ENCODE measurements around the gene ELMO1.
A peak's percentile ranks its signal among the peaks of the same experiment; 100 is the strongest.

Gene ELMO1

DNA sequence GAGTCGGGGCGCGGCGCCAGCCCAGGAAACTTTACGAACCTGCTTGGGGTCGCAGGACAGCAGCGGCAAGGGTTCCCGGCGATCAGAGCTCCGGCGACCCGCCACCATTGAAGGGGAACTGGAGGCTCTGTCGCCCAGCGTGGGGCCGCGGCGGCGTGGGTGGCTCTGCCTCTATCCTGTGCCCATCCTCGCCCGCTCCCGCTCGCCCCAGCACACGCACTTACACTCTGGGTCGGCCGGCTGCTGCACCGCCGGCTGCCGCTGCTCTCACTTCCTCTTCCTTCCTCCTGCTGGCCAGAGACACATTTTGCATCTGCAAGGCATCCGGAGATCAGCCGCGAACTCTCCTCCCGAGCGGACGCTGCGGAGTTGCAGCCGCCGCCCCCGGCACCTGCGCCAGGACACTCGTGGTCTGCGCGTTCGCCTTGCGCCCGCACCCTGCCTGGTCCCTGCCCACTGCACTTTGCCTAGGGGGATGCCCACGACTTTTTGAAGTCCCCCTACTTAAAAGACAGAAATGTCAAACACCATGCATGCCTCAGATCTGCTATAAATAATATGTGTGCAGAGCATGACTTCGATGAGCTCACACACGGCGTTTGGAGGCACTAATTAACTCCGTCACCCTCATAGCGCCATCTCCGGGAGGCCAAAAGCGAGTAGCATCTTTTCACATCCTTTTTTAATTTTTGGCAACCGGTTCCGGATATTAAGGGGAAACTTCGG is at the start of gene ELMO1:
Gene ELMO1 (minus strand): TSS at position 229 of the 726 bp plus-strand sequence. CDS start 106,174 bp downstream, outside the sequence.
- Mint-ChIP-seq H3K4me3 (peak within 1 kb of the TSS; percentile 94), H3K27me3 (no peaks in the 10 kb centered on the region), H3K4me1 (ENCODE audit: low read depth) (peaks cover 49% of the 10 kb centered on the region)

GRCh38 chr7:37497576-37497975 is 48.9 kb upstream of the ELMO1 start:
- Mint-ChIP-seq H3K27ac (no peak overlapping the region), H3K9me3 (no peaks in the 10 kb centered on the region), H3K36me3 (ENCODE audit: low read depth) (no peaks in the 10 kb centered on the region), H3K4me3 (no peak overlapping the region), H3K27me3 (no peaks in the 10 kb centered on the region), H3K4me1 (ENCODE audit: low read depth) (peaks cover 11% of the 10 kb centered on the region)

More for the DNA sequence above, at the start of gene ELMO1:
- peak within 1 kb of the TSS; percentile 97 for H3K27ac Mint-ChIP-seq
- H3K36me3 Mint-ChIP-seq (ENCODE audit: low read depth) = peaks cover 10% of the 10 kb centered on the region
- H3K9me3 Mint-ChIP-seq = no peaks in the 10 kb centered on the region

DNA sequence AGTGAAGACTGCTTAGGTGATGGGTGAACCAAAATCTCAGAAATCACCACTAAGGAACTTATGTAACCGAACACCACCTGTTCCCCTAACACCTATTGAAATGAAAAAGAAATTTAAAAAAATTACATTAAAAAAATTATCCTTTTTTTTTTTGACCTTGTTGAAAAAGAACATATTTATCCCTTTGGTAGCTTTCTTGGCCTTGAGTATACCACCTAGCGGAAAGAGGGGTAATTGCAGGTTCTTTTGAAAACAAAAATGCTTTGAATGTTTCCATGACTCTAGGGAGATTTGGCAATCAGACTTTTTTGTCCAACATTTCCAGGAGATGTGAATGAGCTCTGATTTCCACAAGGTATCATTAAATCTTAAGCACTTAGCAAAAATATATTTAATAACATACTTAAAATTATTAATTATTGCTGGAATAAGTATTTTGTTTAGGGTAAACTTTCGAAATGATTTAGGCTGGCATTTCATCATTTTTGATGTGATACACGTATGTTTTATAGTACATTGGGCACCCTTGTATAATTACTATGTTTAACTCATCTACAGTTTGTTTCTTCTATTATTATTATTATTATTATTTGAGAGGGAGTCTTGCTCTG is 47.0 kb upstream of the ELMO1 start:
- Mint-ChIP-seq H3K36me3 (ENCODE audit: low read depth) (no peaks in the 10 kb centered on the region), H3K4me3 (no peak overlapping the region), H3K27me3 (no peaks in the 10 kb centered on the region), H3K9me3 (no peaks in the 10 kb centered on the region), H3K4me1 (ENCODE audit: low read depth) (peaks cover 11% of the 10 kb centered on the region), H3K27ac (no peak overlapping the region)

DNA sequence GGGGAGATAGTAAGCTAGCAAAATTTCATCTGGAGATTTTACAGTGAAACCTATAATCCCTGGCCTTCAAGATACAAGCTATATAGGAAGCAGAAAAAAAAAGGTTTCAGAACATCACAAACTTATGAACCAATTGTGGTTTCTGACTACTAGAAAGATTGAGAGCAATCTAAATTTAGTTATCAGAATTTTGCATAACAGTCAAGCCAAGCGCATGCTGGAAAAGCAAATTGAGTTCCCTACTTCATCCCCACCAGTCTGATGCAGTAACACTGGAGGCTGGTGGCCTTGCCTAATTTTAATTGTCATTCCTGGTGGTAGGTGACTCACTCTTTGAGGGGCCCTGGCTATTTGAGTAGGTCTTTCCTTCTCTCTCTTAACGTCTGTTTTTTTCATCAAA is 46.3 kb upstream of the ELMO1 start:
- Mint-ChIP-seq H3K36me3 (ENCODE audit: low read depth) (no peaks in the 10 kb centered on the region), H3K4me1 (ENCODE audit: low read depth) (peaks cover 11% of the 10 kb centered on the region), H3K4me3 (no peak overlapping the region), H3K27ac (no peak overlapping the region), H3K9me3 (no peaks in the 10 kb centered on the region), H3K27me3 (no peaks in the 10 kb centered on the region)

DNA sequence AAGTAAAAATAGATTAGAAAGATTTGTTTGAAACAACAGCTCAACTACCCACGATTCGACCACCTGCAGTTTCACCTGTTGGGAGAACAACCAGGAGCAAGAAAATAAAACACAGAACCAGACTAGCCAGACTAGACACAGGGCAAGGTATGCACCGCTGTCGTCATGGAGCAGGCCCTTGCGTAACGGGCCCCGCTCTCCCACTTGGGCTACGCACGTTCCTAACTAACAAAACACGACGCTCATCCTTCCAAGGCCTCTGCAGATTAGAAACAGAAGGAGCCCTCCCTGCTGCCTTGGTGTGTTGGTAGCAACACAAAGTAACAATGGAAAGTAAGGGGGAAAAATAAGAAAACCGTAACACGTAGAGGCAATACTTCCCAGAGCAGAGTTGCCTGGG is 45.1 kb upstream of the ELMO1 start:
- Mint-ChIP-seq H3K27ac (no peak overlapping the region), H3K4me3 (no peak overlapping the region), H3K4me1 (ENCODE audit: low read depth) (peaks cover 11% of the 10 kb centered on the region), H3K9me3 (no peaks in the 10 kb centered on the region), H3K27me3 (no peaks in the 10 kb centered on the region), H3K36me3 (ENCODE audit: low read depth) (no peaks in the 10 kb centered on the region)

DNA sequence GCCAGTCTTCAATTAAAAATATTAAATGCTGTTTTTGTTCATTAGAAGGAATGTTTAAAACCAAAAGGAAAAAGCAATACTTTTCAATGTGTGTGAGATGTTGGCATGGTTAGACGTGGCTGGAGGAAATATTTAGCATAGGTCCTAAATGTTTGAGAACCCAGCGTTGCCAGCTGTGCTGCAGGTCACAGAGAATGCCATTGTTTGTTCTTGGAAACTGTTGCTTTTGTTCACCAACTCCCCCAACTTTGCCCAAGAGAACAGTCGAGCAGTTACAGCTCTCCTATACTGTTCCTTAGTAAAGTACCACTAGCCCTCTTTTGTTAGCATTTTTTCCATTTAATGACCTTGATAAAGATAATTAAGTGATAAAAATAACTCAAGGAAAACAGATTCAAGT is 44.5 kb upstream of the ELMO1 start:
- H3K27ac Mint-ChIP-seq = no peak overlapping the region
- H3K4me3 Mint-ChIP-seq = no peak overlapping the region
- peaks cover 11% of the 10 kb centered on the region for H3K4me1 Mint-ChIP-seq (ENCODE audit: low read depth)
- no peaks in the 10 kb centered on the region for H3K27me3 Mint-ChIP-seq
- H3K9me3 Mint-ChIP-seq = peaks cover 4% of the 10 kb centered on the region
- H3K36me3 Mint-ChIP-seq (ENCODE audit: low read depth) = no peaks in the 10 kb centered on the region

DNA sequence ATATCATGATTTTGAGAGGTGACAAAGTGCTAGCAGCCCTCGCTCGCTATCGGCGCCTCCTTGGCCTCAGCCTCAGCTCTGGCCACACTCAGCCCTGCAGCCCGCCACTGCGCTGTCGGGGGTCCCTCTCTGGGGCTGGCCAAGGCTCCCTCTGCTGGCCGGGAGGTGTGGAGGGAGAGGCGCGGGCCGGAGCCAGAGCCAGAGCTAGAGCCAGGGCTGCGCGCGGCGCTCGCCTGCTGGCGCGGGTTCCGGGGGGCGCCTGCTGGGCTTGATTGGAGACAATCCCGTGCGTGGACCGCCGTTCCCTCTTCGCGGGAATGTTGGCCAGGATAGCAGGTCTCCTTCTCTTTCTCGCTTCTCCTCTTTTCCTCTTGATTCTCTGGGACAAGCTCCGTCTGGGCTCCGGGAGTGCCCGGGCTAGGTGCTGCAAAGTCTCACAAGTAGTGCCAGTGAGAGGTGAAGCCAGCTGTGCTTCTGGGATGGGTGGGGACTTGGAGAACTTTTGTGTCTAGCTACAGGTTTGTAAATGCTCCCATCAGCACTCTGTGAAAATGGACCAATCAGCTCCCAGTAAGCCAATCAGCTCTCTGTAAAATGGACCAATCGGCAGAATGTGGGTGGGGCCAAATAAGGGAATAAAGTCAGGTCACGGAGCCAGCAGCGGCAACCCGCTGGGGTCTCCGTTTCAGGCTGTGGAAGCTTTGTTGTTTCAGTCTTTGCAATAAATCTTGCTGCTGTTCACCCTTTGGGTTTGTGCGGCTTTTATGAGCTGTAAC is 43.4 kb upstream of the ELMO1 start:
- Mint-ChIP-seq H3K4me1 (ENCODE audit: low read depth) (peaks cover 11% of the 10 kb centered on the region), H3K27me3 (no peaks in the 10 kb centered on the region), H3K4me3 (no peak overlapping the region), H3K9me3 (peaks cover 6% of the 10 kb centered on the region), H3K36me3 (ENCODE audit: low read depth) (no peaks in the 10 kb centered on the region), H3K27ac (no peak overlapping the region)

- Mint-ChIP-seq H3K27ac (no peak overlapping the region), H3K4me1 (ENCODE audit: low read depth) (peaks cover 4% of the 10 kb centered on the region), H3K4me3 (no peak overlapping the region), H3K36me3 (ENCODE audit: low read depth) (no peaks in the 10 kb centered on the region), H3K9me3 (peaks cover 6% of the 10 kb centered on the region), H3K27me3 (peaks cover 3% of the 10 kb centered on the region)
Observed at GRCh38 chr7:37489703-37490102, 41.0 kb upstream of the ELMO1 start.

- Mint-ChIP-seq H3K4me1 (ENCODE audit: low read depth) (no peaks in the 10 kb centered on the region), H3K27ac (no peak overlapping the region), H3K9me3 (peaks cover 6% of the 10 kb centered on the region), H3K36me3 (ENCODE audit: low read depth) (no peaks in the 10 kb centered on the region), H3K4me3 (no peak overlapping the region), H3K27me3 (peaks cover 3% of the 10 kb centered on the region)
Observed at GRCh38 chr7:37488163-37488764, 39.6 kb upstream of the ELMO1 start.

DNA sequence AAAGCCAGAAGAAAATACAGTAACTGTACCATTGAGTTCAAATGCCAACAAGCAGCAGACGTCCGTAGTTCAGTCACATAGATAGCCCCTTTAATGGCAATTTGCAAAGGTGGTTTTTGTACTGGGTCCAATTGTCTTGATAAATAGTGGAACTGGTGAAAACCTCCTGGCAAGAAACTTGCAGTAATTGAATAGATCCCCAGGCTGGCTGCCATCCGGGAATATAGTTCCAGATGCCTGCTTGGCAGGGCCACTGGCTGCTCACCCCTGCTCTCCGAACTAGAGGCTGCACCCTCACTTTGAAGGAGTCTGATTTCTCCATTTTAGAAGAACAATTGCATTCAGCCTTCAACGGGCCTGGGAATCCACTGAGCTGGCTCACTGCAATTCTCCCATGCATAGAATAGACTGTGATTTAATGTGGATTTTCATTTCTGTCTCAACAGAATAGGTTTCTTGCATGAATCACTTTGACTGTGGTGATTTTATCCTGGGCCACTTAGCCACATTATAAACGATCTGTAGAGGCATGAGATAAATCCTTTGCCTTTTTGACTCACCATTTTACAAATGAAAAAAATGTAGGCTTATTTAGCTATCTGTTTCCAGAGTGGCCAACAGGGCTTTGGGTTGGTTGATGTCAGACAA is 35.9 kb upstream of the ELMO1 start:
- Mint-ChIP-seq H3K4me3 (no peak overlapping the region), H3K9me3 (peaks cover 6% of the 10 kb centered on the region), H3K36me3 (ENCODE audit: low read depth) (no peaks in the 10 kb centered on the region), H3K27ac (no peak overlapping the region), H3K27me3 (peaks cover 7% of the 10 kb centered on the region), H3K4me1 (ENCODE audit: low read depth) (no peaks in the 10 kb centered on the region)

GRCh38 chr7:37483627-37484026 is 35.0 kb upstream of the ELMO1 start:
- peaks cover 7% of the 10 kb centered on the region for H3K27me3 Mint-ChIP-seq
- H3K4me3 Mint-ChIP-seq = no peak overlapping the region
- H3K4me1 Mint-ChIP-seq (ENCODE audit: low read depth) = no peaks in the 10 kb centered on the region
- no peak overlapping the region for H3K27ac Mint-ChIP-seq
- H3K9me3 Mint-ChIP-seq = peaks cover 6% of the 10 kb centered on the region
- no peaks in the 10 kb centered on the region for H3K36me3 Mint-ChIP-seq (ENCODE audit: low read depth)

GRCh38 chr7:37482953-37483352 is 34.3 kb upstream of the ELMO1 start:
- H3K9me3 Mint-ChIP-seq = peaks cover under 1% of the 10 kb centered on the region

DNA sequence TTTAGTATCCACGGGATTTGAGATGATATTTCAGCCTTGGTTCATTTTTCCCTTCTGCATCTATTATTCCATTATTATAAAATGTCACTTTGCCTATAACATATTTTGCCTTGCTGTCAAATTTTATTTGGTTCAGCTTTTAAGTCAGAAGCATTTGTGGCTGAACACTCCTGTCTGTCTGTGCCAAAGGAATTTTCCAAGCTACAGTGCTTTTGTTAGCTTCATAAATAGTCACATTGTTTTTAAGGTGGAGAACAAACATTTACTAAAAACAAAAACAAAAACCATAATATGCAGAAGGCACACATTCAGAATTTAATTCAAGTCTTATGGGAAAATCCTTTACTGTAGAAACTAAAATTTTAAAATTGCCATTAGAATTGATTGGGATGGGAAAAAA is 33.8 kb upstream of the ELMO1 start:
- Mint-ChIP-seq H3K27ac (no peak overlapping the region), H3K9me3 (no peaks in the 10 kb centered on the region), H3K36me3 (ENCODE audit: low read depth) (no peaks in the 10 kb centered on the region), H3K4me1 (ENCODE audit: low read depth) (no peaks in the 10 kb centered on the region), H3K27me3 (peaks cover 11% of the 10 kb centered on the region), H3K4me3 (no peak overlapping the region)

More at GRCh38 chr7:37482953-37483352, 34.3 kb upstream of the ELMO1 start:
- no peak overlapping the region for H3K27ac Mint-ChIP-seq
- no peak overlapping the region for H3K4me3 Mint-ChIP-seq
- H3K36me3 Mint-ChIP-seq (ENCODE audit: low read depth) = no peaks in the 10 kb centered on the region
- H3K4me1 Mint-ChIP-seq (ENCODE audit: low read depth) = no peaks in the 10 kb centered on the region
- H3K27me3 Mint-ChIP-seq = peaks cover 7% of the 10 kb centered on the region

GRCh38 chr7:37481722-37482288 is 33.1 kb upstream of the ELMO1 start:
- Mint-ChIP-seq H3K36me3 (ENCODE audit: low read depth) (no peaks in the 10 kb centered on the region), H3K27ac (no peak overlapping the region), H3K4me3 (no peak overlapping the region), H3K9me3 (no peaks in the 10 kb centered on the region), H3K27me3 (peaks cover 11% of the 10 kb centered on the region), H3K4me1 (ENCODE audit: low read depth) (no peaks in the 10 kb centered on the region)

Data from stimulated activated naive CD8-positive, alpha-beta T cell treated with anti-CD3 and anti-CD28 coated beads, Interleukin-15, Interleukin-2, amounts not matched to agents 100 ng/mL and 50 ng/mL, for 24 hours (primary cell).